Colon (tissue), 2 donors: Measurements from ENCODE around the gene VGLL4.

ENCODE experiments used
- FAIRE-seq: peaks from 2 replicates; lab custom pipeline; 2012; peaks lifted over from hg19 to GRCh38; lab: Jason Lieb, UNC
- donor health status: control.
- donor health status: control.

The VGLL4 gene

DNA sequence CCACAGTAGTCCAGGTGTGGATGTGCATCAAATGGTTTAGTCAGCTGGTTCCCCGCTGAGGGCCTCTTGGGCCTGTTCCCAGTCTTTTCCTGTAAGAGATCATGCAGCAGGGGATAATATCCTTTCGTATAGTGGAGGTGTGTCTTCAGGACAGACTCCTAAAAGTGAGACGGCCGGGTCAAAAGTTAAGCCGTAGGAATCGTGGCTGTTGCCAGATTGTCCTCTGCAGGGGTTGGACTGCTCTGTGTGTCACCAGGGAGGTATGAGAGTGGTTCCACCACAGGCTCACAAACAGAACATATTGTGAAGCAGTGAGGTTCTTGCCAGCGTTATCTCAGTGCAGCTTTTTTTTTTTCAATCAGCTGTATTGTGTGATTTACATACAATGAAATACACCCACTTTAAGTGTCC is 95.0 kb downstream of the VGLL4 start:
- no peak for FAIRE-seq

DNA sequence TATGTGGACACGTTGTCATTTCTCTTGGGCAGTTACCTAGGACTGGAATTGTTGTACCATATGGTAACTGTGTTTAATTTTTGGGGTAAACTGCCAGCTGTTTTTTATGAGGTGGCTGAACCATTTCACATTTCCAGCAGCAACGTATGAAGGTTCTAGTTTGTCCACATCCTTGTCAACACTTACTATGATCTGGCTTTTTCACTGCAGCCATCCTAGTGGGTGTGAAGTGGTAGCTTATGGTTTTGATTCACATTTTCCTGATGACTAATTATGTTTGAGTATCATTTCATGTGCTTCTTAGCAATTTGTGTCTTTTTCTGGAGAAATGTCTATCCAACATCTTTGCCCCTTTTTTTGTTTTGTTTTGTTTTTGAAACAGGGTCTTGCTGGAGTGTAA is 96.2 kb downstream of the VGLL4 start:
- no peak for FAIRE-seq

DNA sequence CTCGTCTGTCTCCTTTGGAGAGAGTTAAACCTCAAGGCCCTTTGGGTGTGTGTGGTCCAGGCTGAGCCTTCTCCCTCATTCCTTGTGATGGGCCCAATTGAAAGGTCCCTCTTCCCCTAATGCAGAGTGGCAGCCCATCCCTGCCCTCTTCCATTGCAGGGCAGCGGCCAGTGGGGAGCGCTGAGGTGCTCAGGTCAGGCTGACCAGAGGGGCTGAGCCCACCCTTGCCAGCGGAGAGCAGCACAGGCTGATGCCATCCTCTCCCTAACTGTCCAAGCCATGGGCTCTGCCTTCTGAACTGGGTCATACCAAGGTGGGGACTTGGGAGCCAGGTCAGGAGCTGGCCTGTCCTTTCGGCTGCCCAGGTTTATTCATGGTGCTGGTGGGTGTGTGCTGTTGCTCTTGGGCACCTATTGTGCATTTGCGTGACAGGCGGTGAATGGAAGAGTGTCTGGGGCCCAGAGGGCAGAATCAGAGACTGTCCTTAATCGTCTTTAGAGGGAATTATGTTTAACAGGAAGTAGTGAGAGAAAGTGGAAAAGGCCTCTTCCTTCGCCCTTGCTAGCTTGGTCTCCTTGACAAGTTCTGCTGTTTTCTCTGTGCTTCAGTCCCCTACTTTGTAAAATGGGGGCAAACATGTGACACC is 96.9 kb downstream of the VGLL4 start:
- FAIRE-seq, result no peak

DNA sequence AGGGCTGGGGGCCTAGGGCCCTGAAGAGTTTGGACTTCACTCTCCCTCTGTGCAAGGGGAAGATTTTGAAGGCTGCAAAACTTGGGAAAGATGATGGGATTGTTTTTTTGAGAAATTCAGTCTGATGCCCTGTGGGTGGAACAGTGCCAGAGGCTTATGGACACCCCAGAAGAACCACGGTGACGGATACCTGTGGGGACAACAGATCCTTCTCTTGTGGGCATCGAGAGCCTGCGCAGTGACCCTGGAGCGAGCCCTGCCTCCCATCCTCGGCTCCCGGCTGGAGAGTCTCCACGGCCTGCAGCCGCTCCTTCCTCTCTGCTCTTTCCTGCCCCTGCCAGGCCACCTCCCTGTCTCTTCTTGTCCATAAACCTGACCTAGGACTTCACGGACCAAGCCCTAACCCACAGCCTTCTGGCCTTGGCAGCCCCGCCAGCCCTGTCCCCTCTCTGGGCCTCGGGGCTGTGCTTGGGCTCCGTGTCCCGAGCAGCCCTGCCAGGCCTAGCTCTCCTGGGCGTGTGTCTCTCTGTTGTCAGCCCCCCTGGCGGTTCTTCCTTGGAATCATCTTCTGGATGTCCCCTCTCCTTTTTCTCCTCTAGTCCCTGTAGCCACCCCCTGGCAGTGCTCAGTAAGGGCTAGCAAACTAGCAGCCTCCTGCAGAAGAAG is 98.4 kb downstream of the VGLL4 start:
- no peak for FAIRE-seq

DNA sequence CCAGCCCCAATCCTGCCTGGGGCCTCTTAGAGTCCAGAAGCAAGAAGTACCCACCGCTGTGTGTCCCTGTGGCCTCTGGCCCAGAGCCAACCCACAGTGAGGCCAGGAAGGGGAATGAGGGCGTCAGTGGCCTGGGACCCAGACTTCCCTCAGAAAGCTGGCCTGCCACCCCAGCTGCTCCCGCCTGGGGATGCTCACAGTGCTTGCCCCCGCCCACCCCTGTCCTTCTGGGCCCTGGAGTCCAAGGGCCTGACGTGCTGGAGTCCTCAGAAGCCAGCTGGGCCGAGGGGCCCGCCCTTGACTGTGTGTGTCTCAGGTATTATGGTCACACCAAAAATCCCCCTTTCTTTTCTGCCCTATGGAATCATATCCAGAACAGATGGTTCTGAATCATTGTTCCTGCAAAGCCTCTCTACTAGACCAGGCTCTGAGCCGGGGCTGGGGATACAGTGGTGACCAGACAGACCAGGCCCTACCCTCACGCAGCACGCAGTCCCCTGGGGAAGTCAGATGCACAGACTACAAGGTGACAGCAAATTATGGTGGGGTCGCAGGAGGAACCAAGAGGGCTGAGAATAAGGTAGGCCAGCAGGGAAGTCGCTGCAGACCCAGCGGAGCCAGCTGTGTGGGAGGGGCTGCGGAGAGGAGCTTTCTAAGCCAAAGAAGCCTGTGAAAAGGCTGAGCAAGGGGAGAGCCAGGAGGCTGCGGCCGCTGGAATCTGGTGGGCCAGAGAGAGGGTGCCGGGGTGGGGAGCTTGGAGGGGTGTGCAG is 99.1 kb downstream of the VGLL4 start:
- no peak for FAIRE-seq

DNA sequence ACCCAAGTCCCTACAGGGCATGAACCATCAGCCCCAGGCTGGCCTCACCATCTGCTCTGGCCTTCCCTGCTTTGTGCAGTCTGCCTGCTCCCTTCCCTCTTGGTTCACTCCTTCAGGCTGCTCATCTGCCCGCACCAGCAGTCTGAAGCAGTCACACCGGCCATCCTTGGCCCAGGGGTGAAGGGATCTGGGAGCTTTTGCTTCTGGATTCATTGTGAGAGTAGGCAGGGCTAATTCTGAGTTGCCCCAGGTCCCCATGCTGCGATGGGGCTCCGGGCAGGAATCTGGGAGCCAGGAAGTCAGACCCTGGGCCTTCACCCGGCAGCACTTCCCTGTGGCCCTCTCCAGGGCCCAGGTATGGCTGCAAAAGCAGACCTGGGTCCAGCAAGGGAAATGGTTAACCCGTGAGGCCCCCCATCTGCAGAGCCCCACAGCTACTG is 99.7 kb downstream of the VGLL4 start:
- no peak for FAIRE-seq

DNA sequence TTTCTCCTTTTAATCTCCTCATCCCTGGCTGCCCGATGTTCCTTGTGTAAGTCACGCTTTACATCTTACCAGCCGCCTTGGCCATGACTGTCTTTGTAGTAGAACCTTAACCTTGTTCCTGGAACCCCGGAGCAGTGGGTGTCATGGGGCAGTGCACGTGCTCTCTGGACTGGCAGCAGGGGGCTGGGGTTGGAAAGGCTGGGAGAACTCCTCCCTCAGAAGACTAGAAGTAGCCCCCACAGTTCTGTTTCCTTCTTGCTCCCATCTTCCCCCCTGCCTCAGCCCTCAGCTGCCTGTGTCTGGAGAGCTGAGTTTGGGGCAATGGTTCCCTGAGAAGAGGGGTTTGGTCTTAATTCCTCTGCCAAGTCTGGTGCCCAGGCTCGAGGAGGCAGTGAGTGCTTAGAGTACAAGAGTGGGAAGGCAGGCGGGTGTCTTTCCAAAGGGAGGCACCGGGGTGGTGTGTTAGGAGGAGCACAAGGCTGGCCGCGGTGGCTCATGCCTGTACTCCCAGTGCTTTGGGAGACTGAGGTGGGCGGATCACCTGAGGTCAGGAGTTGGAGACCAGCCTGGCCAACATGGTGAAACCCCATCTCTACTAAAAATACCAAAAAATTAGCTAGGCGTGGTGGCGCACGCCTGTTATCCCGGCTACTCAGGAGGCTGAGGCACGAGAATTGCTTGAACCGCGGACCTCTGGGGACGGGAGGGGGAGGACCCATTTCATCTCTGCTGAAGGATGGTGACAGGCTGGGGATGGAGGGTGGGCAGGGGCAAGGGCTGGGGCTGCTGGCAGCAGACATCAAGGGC is 100.4 kb downstream of the VGLL4 start:
- FAIRE-seq, result no peak

DNA sequence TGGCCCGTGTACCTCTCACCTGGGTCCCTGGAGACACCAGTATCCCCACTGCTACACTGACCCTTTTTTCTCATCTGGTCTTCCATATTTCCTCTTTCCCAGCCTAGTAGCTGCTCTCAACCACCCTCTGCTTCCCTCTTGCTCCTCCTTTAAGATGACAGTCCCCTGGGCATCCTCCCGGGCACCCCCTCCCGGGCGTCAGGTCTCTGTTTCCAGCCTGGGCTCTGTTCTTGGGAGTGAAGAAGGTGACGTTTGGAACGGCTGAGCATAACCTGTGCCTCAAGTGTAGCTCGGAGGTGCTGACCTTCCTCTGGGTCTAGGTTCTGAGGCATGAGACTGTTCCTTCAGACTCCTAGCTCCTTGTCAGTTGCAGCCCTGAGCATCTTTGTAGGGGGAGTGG is 101.2 kb downstream of the VGLL4 start:
- FAIRE-seq, result no peak

DNA sequence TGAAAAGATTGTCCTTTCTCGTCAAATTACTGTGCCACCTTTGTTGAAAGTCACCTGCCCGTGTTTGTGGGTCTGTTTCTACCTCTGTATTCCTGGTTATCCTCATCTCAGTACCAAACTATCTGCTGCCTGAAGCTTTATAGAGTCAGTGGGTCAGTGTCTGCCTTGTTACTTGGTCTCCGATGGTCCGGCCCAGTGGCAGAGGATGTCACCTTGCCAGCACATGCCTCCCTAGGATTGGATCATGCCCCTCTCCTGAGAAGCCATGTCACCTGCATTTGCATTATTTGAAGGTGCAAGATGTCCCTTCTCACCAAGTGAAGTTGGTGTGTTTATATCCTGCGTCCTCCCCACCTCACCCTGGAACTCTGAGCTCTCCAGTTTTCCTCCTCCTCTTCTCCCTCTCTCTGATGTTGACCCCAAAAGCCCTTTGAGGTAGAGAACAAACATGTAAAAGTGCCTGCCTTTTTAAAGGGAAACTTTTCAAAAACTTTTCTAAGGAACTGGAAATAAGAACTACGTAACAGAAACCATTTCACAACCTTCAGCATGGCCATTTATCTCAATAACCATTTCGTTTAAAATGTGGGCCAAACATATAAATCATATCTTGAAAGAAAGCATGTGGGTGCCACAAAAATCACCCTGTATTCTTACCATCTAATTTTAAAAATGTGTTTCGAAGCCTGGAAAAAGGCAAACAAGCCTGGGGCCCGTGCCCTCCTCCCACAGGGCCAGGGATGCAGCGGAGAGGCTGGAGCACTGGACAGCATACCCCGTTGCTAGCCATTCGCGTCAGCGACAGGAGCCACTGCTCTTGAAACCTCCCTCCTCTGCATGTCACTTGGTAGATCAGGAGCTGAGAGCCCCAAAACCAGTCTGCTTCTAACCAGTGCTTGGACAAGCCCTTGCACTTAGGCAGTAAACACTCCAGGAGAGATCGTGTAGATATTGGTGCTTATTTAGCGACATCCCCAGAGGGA is 102.1 kb downstream of the VGLL4 start:
- no peak for FAIRE-seq

DNA sequence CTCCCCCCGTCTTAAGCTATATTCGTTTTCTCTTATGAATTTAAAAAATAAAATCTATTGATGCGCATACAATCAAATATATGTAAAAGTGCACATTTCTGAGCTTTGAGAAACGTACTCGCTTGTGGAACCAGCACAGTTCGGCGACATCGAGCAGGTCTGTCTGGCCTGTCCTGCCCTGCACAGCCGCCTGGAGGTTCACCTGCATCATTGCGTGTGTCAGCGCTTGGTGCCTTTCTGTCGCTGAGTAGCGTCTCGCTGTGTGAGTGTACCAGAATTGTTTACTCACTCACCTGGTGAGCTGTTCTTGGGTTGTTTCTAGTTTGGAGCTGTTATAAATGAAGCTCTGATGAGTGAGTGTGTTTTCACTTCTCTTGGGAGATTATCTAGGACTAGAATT is 104.0 kb downstream of the VGLL4 start:
- no peak for FAIRE-seq

DNA sequence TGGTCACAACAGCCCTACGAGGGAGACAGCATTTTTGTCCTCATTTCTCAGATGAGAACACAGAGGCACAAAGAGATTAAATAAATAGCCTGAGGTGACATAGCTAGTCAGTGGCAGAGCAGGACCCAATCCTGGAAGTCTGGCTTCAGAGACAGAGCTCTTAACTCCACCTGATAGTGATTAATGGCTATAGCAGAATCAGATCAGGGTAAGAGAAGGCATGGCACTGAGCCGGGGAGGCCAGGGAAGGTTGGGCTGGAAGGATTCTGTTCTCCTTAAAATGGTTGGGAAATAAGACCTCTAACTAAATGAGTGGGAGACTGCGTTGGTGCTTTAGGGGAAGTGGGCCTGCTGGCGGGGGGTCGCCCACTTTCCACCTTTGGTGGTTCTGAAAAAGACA is 104.5 kb downstream of the VGLL4 start:
- FAIRE-seq, result no peak

DNA sequence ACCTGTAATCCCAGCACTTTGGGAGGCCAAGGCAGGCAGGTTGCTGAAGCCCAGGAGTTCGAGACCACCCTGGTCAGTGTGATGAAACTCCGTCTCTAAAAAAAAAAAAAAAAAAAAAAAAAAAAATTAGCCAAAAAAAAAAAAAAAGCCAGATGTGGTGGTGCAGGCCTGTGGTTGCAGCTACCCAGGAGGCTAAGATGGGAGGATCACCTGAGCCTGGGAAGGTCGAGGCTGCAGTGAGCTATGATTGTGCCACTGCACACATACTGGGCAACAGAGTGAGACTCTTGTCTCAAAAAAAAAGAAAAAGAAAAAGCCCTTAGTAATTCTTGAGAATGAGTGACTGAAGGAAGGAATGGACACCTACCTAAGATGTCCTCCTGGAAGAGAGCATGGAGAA is 105.1 kb downstream of the VGLL4 start:
- no peak for FAIRE-seq

DNA sequence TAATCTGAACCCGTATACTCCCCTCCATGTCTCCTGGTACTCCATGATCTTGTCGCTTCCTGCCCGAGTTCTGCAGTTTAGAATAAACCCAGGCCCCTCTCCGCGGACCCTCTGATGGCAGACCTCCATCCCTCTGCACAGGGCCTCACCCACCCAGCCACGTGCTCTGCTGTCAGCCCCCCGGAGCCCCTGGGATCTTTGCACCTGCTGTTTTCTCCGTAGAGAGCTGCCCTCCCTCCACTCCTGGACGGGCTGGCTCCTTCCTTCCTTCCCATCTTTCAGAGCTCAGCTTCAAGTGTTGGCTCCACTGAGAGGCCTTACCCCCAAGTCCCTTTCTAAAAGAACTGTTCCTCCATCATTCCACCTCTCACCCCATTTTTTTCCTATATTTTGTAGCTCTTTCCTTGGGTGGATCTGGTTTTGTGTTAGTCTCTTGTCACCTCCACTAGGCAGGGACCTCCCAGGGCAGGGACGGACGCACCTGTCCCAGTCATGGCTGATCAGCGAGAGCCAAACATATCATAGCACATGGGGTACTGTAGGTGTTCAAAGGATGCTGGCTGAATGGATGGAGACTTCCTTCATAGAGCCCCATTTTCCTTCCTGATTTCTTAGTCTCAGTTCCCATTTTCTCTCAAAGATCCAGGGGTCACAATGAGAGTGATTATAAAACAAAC is 106.6 kb downstream of the VGLL4 start:
- FAIRE-seq, result no peak

DNA sequence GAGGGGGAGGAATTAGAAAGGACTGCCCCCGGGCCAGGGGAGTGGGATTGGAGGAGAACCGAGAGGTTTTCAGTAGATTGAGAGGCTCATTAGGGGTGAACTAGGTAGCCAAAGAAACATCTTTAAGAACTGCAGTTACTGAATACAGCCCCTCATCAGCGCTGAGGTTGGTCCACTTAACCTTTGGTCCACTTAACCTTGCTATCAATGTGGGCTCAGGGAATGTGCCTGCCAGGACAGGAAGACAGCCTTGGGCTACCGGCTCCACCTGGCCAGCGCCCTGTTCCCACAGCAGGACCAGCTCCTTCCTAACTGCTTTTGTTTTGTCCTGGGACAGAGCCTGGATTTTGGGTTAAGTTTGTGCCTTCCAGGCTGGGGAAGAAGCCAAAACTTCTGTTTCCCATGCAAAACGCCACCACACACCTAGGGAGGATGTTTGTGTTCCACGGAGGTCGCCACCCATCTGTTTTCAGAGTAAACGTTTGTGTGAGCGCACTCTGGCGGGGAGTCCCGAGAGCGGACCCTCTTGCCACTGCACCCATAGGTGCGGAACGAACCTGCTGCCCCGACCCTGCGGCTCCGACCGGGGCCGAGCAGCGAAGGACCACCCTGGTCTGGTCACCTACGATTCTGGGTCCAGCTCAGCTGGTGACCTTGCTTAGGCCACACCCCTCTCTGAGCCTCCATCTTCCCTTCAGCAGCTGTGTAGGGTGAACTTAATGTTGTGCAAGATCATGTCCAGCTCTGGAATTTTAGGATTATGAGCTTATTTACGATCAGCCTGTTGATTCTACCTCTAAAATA is 107.4 kb downstream of the VGLL4 start:
- no peak for FAIRE-seq

DNA sequence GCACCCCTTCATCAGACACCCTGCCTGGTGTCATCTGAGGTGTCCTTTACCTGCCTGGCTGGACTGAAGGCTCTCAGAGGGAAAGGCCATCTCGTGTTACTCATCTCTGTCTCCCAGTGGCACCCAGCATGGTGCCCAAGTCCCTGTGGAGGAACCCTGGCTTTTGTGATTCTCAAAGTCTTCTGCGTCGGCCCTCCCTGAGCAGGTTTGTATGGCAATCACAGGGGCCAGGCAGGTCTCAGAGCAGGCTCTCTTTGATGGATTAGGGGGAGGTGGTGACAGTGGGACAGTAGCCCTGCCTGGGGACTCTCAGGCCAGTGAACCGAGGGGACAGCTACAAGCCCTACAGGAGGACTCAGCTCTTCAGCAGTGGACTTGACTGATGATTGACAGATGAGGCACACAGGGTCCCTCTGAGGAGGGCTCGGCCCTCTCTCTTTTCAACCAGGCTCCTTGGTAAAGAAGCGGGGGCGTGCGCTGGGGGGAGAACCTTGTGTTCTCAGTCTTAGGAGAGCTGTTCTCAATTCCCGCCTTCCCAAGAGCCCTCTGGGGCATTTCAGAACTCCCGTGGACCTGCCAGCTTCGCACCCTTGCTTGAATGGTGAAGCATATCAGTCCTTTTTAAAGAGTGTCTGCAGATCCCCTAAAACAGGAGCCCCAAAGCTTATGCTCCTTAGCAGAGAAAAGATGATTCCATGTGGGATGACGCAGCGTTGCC is 108.3 kb downstream of the VGLL4 start:
- no peak for FAIRE-seq

DNA sequence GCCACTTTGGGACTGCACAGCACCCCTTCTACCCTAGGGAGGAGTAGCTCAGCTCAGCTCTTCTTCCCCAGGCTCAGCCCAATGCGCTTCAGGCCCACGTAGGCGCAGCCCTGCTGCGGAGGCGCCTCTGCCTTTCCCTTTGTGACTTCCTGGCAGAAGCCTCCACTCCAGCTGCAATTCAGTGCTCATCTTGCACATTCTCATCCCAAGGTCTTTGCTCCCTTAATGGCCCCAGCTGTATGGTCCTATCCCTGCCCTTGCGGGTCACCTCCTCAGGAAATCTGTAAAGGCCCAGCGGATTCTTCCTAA is 109.0 kb downstream of the VGLL4 start:
- FAIRE-seq, result no peak

DNA sequence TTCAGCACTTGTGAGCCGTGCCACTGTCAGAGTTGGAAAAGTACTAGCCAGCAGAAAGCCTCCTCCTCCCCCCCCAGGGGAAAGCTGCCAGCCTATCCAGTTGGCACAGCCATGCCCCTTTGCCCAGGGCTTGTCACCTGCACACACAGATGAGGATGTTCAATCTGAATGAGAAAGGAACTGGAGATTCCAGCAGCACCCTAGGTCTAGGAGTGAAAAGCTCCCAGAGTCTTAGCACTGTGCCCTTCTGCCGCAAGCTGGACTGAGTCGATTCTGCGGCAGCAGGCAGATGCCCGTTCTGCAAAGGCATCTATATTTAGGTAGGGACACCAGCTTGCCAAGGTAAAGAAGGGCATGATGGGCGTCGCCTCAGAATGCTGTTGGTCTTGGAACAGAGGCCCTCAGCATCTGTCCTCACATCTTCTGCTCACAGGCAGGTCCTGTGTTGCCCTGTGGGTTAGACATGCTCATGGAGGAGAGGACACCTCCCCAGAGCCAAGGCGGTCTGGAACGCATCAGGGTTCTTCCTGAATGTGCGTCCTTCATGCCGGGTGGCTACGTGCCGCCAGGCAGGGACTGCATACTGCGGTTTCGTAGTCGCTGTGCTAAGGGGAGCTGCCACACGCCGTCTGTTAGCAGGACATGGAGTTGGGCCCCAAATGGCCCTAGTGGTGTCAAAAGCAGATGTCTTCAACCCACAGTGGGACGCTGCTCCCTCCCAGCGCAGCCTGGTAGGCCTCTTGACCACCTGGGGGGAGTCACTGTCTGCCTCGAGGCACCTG is 109.5 kb downstream of the VGLL4 start:
- no peak for FAIRE-seq

DNA sequence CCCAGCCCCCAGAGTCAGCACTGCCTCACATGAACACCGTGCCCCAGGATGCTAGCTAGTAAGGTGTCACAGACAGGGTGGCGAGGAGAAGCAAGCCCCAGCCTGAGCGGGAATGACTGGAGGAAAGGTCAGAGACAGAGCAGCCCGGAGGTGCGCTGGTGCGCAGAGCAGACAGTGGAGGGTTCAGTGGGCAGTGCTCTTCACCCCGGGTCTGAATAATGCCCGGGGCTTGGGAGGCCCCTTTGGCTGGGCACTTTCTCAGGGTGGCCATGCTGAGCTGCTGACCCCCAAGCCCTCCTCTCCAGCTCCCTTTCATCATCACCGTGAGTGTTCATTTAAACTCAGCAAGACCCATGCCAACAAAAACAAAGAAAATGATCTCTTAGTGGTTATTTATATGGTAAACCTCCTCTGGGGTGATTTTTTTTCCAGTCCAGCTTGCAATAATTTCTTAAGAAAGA is 110.8 kb downstream of the VGLL4 start:
- no peak for FAIRE-seq
